Stimulated activated CD4-positive, alpha-beta T cell treated with anti-CD3 and anti-CD28 coated beads, Interleukin-1b, Interleukin-23, amount 100 ng/mL, for 4 hours (primary cell): ENCODE data around the gene NAALADL2.

Experiments
- DNase-seq, 2 donors: peaks; one replicate each; pipeline ENCODE4 v3.0.0-alpha.2; 2020; ENCODE audit warnings: low read depth in 2 of 2

NAALADL2 gene

GRCh38 chr3:175200391-175201095, 341.4 kb downstream of the NAALADL2 start:
- no peak for DNase-seq

- DNase-seq = no peak
These were observed 348.2 kb downstream of the NAALADL2 start for GRCh38 chr3:175207361-175207760.

DNA sequence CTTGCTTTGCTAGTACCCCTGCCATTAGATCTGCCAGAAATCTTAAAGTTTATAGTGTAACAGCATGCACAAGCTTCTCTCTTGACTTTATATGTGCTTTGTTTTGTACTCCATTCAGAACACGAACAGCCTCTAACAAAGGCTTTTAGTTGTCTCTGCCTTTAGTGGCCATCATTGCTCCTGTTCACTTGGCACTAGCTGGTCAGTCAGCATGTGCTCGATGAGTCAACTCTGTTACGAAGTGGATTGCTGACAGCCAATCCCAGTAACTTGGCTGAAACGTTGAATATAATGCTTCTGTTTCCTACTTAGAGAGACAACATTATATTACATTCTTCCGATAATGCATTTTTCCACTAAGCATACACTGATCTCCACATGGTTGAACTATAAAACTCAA, 349.2 kb downstream of the NAALADL2 start:
- no peak for DNase-seq

DNA sequence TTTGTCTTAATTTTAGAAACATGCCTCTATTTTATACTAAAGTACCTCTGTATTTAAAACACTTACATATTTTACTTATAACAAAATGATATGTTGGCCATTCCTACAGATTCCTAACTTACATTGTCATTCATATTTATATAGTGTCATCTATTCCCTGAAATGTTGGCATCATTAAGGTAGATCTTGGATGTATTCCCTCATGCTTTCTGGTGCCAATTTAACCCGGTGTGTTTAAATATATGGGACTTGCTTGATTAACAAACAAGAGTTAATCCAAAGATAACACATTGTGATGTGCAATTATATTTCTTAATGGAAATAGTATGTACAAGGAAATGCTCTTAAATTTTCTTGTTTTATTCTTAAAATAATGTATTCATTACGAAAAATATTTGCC, 352.3 kb downstream of the NAALADL2 start:
- DNase-seq = no peak

DNA sequence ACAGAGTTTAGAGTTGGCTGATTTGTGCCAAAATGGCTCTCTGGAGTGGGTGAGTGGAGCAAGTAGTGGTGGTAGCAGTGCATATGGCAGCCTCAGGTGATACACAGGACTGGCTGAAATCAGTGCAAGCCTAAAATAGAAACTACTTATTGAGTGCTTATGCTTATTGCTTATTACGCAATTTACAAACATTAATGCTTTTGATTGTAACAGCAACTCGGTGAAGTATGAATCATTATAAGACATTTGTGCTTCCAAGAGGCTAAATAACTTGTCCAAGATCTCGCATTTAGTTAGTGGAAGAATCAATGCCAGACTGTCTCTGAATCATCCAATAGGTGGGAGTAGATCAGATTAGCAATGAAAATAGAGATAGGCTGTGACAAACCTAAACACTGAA, 353.8 kb downstream of the NAALADL2 start:
- DNase-seq = no peak

- no peak for DNase-seq
These were observed 355.1 kb downstream of the NAALADL2 start for GRCh38 chr3:175214216-175214615.

GRCh38 chr3:175215833-175216232, 356.7 kb downstream of the NAALADL2 start:
- DNase-seq = no peak

GRCh38 chr3:175222356-175222755, 363.2 kb downstream of the NAALADL2 start:
- no peak for DNase-seq

- no peak for DNase-seq
These were observed 364.9 kb downstream of the NAALADL2 start for GRCh38 chr3:175224051-175224450.

GRCh38 chr3:175226444-175226843, 367.3 kb downstream of the NAALADL2 start:
- no peak for DNase-seq

GRCh38 chr3:175227126-175227525, 368.0 kb downstream of the NAALADL2 start:
- DNase-seq = no peak

DNA sequence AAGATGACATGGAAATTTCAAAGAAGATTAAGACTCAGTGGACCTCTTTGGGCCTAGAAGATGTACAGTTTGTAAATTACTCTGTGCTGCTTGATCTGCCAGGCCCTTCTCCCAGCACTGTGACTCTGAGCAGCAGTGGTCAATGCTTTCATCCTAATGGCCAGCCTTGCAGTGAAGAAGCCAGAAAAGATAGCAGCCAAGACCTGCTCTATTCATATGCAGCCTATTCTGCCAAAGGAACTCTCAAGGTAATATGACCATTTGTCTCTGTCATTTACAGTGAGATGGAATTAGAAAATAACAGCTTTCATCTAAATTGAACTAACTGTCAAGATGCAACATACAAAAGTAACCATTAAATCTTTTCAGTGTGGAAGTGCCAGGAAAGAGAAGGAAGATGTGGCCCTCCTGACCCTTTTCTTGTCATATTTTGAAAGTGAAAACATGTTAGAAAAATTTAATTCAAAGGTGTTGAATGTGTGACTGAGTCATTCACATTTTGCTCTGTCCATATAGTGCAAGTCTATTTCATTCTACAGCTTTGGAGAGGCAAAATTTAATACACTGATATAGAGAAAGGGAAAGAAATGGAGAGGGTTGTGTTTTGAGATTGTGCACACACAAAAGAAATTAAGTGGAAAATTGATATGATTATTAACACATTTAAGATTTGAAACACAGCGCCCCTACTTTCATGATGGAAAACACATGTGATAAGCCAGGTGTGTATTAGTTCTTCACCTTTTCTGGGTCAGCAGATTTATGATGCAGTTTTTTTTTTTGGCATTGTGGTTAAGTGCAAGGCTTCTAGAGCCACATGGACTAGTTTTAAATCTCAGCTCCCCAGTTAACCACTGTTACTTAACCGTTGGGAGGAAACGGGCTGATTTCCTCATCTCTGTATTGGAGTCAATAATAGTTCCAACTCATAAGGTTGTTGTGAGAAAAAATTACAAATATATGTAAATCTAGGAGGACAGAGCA, 375.1 kb downstream of the NAALADL2 start:
- DNase-seq = no peak

- DNase-seq = no peak
These were observed 379.7 kb downstream of the NAALADL2 start for GRCh38 chr3:175238801-175239200.

DNA sequence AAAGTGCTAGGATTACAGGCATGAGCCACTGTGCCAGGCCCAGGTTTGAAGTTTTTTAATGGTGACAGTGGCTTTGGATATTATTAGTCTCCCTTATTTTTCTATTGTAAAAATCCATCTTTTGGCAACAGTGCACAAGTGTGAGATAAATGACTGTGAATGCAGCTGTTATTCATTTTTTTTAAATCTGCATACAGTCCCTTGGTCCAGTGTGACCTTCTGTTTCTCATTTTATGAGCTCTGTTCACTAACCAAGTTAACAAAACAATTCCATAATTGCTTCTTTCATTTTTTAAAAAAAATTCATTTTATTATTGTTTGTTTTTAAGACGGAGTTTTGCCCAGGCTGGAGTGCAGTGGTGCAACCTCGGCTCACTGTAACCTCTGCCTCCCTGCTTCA, 381.8 kb downstream of the NAALADL2 start:
- DNase-seq = no peak

GRCh38 chr3:175242243-175242642, 383.1 kb downstream of the NAALADL2 start:
- no peak for DNase-seq

- no peak for DNase-seq
These were observed 387.1 kb downstream of the NAALADL2 start for GRCh38 chr3:175246234-175246633.

- DNase-seq = no peak
These were observed 387.6 kb downstream of the NAALADL2 start for GRCh38 chr3:175246766-175247165.

DNA sequence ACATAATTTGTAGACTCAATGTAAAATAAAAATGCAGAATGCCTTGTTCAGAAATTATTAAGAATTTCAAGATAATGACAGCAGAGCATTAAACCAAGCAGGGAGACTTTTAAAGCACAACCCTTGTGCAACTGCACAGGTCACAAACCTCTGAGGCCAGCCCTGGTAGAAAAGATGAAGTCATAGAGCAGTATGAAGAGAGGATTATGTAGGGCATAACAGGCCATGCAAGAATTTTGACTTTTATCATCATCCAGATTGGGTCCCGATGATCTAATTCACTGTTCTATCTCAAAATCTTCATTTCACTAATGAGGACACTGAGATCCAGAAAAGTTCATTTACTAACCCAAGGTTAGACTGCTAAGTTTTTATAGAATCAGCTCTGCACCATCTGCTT, 388.5 kb downstream of the NAALADL2 start:
- DNase-seq = no peak

- DNase-seq = no peak
These were observed 389.7 kb downstream of the NAALADL2 start for GRCh38 chr3:175248832-175249231.

DNA sequence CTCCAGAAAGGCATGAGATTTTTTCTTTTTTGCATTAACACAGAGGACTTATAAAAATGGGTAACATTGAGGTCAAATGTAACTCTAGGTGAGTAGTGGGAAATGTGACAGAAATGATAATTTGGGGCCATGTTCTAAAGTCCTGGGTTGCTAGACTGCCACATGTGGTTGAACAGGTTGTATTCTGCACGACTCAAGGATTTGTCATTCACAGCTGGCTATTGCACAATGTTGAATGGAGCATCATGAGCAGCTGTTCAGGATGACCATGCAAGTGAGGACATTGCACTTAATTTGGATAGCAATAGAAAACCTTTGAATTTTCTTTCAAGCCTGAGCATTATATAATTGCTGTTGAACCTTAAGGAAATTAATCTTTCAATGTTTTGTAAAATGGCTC, 396.6 kb downstream of the NAALADL2 start:
- no peak for DNase-seq

- no peak for DNase-seq
These were observed 398.0 kb downstream of the NAALADL2 start for GRCh38 chr3:175257123-175257522.

DNA sequence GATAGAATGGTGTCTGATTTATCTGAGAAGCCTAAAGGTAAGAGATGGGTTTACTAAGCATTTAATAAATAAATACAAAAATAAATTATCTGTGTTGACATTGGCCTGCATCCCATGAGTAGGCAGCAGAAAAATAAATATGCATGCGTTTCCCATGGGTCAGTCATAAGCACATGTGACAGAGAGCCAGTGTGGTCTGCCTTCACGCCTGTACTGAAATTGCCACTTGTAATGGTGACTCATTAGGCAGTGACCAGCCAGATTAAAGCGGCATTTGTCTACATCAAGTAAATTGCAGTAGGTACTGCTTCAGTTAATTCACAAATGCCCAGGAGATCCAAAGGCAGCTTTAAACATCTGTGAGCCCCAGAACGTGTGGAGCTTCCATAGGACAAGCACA, 399.6 kb downstream of the NAALADL2 start:
- DNase-seq = no peak
